SK-N-SH (cell line): ENCODE data around the gene LAPTM5. TPM values are rescaled to one million over a fixed set of nuclear protein-coding genes. Genes with fewer than 3 reads are reported as not detected.

Source experiments
- CTCF ChIA-PET: fragments of 300-600, 350-600 bp; formaldehyde crosslinking; extraction: SDS; loops from one replicate; lab custom pipeline; 2021; lab: Yijun Ruan, JAX
- POLR2A ChIA-PET: fragments of 350-600 bp; sonication (Branson Sonifier 250); formaldehyde crosslinking; extraction: SDS; loops from one replicate; lab custom pipeline; 2020; ENCODE audit warnings: antibody characterized with exemption, inconsistent platforms; lab: Yijun Ruan, JAX
- DNase-seq: peaks from one replicate; pipeline ENCODE4 v3.0.0; 2012
- H2AFZ ChIP-seq: fragments of 200-600 bp; sonication (generic); 2 replicates; pipeline ENCODE4 v1.8.1; 2016; ENCODE audit warnings: antibody characterized with exemption, mild to moderate bottlenecking, low read depth
- H3F3A ChIP-seq: fragments of 200-600 bp; sonication (generic); replicated peaks from 2 replicates; pipeline ENCODE3; 2016; ENCODE audit warnings: antibody characterized with exemption, mild to moderate bottlenecking; ENCODE audit not compliant: insufficient read depth
- H3K27ac ChIP-seq, 2 experiments: fragments of 200-500 bp in 1 of 2; fragments of 200-600 bp in 1 of 2; sonication (Bioruptor generic) in 1 of 2; sonication (generic), shearing (Covaris generic) in 1 of 2; 2 replicates each; pipeline versions ENCODE4 v1.5.1 to v1.6.1; 2014 to 2016; ENCODE audit warnings: low read depth in 2 of 2, inconsistent platforms in 1 of 2, low read length in 1 of 2, mild to moderate bottlenecking in 1 of 2, mixed read lengths in 1 of 2
- H3K27me3 ChIP-seq: fragments of 200-600 bp; sonication (generic), shearing (Covaris generic); 2 replicates; pipeline ENCODE4 v1.6.1; 2016; ENCODE audit warnings: mixed run types; ENCODE audit not compliant: insufficient read depth
- H3K36me3 ChIP-seq, 2 experiments: fragments of 200-500 bp in 1 of 2; fragments of 200-600 bp in 1 of 2; sonication (Bioruptor generic) in 1 of 2; sonication (generic) in 1 of 2; replicated peaks in 1 of 2; 2 replicates each; pipeline versions ENCODE3 to v1.5.1; 2014 to 2016; ENCODE audit warnings: low read length in 1 of 2, mild to moderate bottlenecking in 1 of 2; ENCODE audit not compliant: insufficient read depth in 2 of 2, control insufficient read depth in 1 of 2
- H3K4me1 ChIP-seq, 2 experiments: fragments of 200-500 bp in 1 of 2; fragments of 200-600 bp in 1 of 2; sonication (Bioruptor generic) in 1 of 2; sonication (generic), shearing (Covaris generic) in 1 of 2; 2 replicates each; pipeline versions ENCODE4 v1.5.1 to v1.6.1; 2014 to 2016; ENCODE audit warnings: low read depth in 1 of 2, low read length in 1 of 2, mixed run types in 1 of 2; ENCODE audit not compliant: insufficient read depth in 2 of 2, control insufficient read depth in 1 of 2
- H3K4me2 ChIP-seq: fragments of 200-600 bp; sonication (generic), shearing (Covaris generic); 2 replicates; pipeline ENCODE4 v1.6.1; 2017; ENCODE audit warnings: mixed run types
- H3K4me3 ChIP-seq, 2 experiments: fragments of 200-500 bp in 1 of 2; fragments of 200-600 bp in 1 of 2; sonication (Bioruptor generic) in 1 of 2; sonication (generic), shearing (Covaris generic) in 1 of 2; 2 replicates each; pipeline versions ENCODE4 v1.5.1 to v1.8.1; 2014 to 2016; ENCODE audit warnings: low read depth in 2 of 2, inconsistent platforms in 1 of 2, low read length in 1 of 2, mild to moderate bottlenecking in 1 of 2, mixed read lengths in 1 of 2, moderate library complexity in 1 of 2
- H3K79me2 ChIP-seq: fragments of 200-600 bp; sonication (generic); 2 replicates; pipeline ENCODE4 v1.8.1; 2017; ENCODE audit warnings: mild to moderate bottlenecking; ENCODE audit not compliant: insufficient read depth
- H3K9ac ChIP-seq: fragments of 200-600 bp; sonication (generic); 2 replicates; pipeline ENCODE4 v1.6.1; 2017; ENCODE audit warnings: mixed run types
- H3K9me2 ChIP-seq: fragments of 200-600 bp; sonication (generic); 2 replicates; pipeline ENCODE4 v1.6.1; 2017; ENCODE audit warnings: mixed run types
- H3K9me3 ChIP-seq: fragments of 200-600 bp; sonication (generic); 2 replicates; pipeline ENCODE4 v1.6.1; 2017; ENCODE audit warnings: mixed run types, mild to moderate bottlenecking, moderate library complexity
- H4K20me1 ChIP-seq: fragments of 200-600 bp; sonication (generic); 2 replicates; pipeline ENCODE4 v1.6.1; 2017; ENCODE audit warnings: mild to moderate bottlenecking, mixed run types; ENCODE audit not compliant: insufficient read depth
- CHD2 ChIP-seq: fragments of 150-350 bp; IDR thresholded peaks from 2 replicates; pipeline ENCODE4 v1.6.1; 2018; ENCODE audit warnings: low read length; ENCODE audit not compliant: partially characterized antibody
- ELF1 ChIP-seq: IDR thresholded peaks from 2 replicates; pipeline ENCODE4 v1.4.0; 2012
- EP300 ChIP-seq, 2 experiments: IDR thresholded peaks; 2 replicates each; pipeline versions ENCODE4 v1.4.0 to v1.6.1; 2012; ENCODE audit warnings: borderline replicate concordance in 1 of 2, low read depth in 1 of 2, low read length in 1 of 2
- FOSL2 ChIP-seq: IDR thresholded peaks from 2 replicates; pipeline ENCODE4 v1.4.0; 2012; ENCODE audit warnings: low read depth, mild to moderate bottlenecking, moderate library complexity, borderline replicate concordance
- IRF3 ChIP-seq: fragments of 150-350 bp; IDR thresholded peaks from 2 replicates; pipeline ENCODE4 v1.6.1; 2016; ENCODE audit warnings: mild to moderate bottlenecking, low read depth, low read length
- MEF2A ChIP-seq: IDR thresholded peaks from 2 replicates; pipeline ENCODE4 v1.4.0; 2012; ENCODE audit warnings: low read depth, borderline replicate concordance
- MXI1 ChIP-seq: IDR thresholded peaks from 2 replicates; pipeline ENCODE4 v1.6.1; 2012; ENCODE audit warnings: mild to moderate bottlenecking, low read depth, low read length, improper control_type of control experiment
- RFX5 ChIP-seq: IDR thresholded peaks from 2 replicates; pipeline ENCODE4 v1.6.1; 2012; ENCODE audit warnings: mild to moderate bottlenecking, improper control_type of control experiment, low read length
- USF1 ChIP-seq: IDR thresholded peaks from 2 replicates; pipeline ENCODE4 v1.4.0; 2012; ENCODE audit warnings: low read depth, borderline replicate concordance
- USF2 ChIP-seq: fragments of 150-350 bp; IDR thresholded peaks from 2 replicates; pipeline ENCODE4 v1.6.1; 2017; ENCODE audit warnings: antibody characterized with exemption, low read length, low read depth, borderline replicate concordance
- YY1 ChIP-seq: IDR thresholded peaks from 2 replicates; pipeline ENCODE4 v1.4.0; 2012; ENCODE audit warnings: low read depth, mild to moderate bottlenecking
- ZBTB33 ChIP-seq: IDR thresholded peaks from 2 replicates; pipeline ENCODE4 v1.4.0; 2012; ENCODE audit warnings: low read depth, borderline replicate concordance
- WGBS: methylation state at CpG from one replicate; pipeline ENCODE4 v1.1.6; 2017; ENCODE audit warnings: low lambda C conversion rate; 5-methylcytosine and 5-hydroxymethylcytosine counted together
- polyA plus RNA-seq, 3 experiments: library from polyadenylated mRNA; depleted of rRNA; stranded (reverse); fragments of >200 nt; gene quantifications; 2 replicates each; pipeline ENCODE4 v1.2.3, GENCODE V29; 2012
- small RNA-seq, 7 experiments: library from RNA; depleted of rRNA; stranded (forward); fragments of <200 nt; gene quantifications; one replicate each; pipeline ENCODE3, GENCODE V24; 2012

The LAPTM5 gene
- polyA plus RNA-seq, 1 of the 3 experiments (the other 2 are of a cell fraction), result 1.1 TPM

- Histone ChIP-seq H3K27ac (no peak overlapping the region), H3K27me3 (peaks cover 6% of the 10 kb centered on the region; the same call in 1 of the 2 replicates), H3F3A (no peaks in the 10 kb centered on the region), H3K4me1 (peaks cover 0 to 2% of the 10 kb centered on the region in 2 experiments; a peak in 1 of 4 replicates), H3K9ac (no peak overlapping the region), H2AFZ (no peak overlapping the region), H3K9me3 (no peaks in the 10 kb centered on the region), H3K4me3 (no peak overlapping the region), H3K9me2 (no peaks in the 10 kb centered on the region), H4K20me1 (no peaks in the 10 kb centered on the region), H3K79me2 (no peaks in the 10 kb centered on the region), H3K4me2 (no peak overlapping the region), H3K36me3 (no peaks in the 10 kb centered on the region)
- TF ChIP-seq FOSL2, result no peak
- no peak for TF ChIP-seq YY1
- TF ChIP-seq ZBTB33, result no peak
- no peak for TF ChIP-seq ELF1
- TF ChIP-seq USF2, result no peak
- no peak for TF ChIP-seq RFX5
- no peak for TF ChIP-seq EP300 (IDR thresholded peaks at IDR 0.05; ENCODE audit: borderline replicate concordance in 1 of 2, low read depth in 1 of 2, low read length in 1 of 2)
- no peak for TF ChIP-seq MXI1
- TF ChIP-seq IRF3, result no peak
- no peak for TF ChIP-seq USF1
- TF ChIP-seq CHD2, result no peak
- TF ChIP-seq MEF2A, result no peak
- no peak for DNase-seq
- ChIA-PET POLR2A (no interaction called here), CTCF (interaction anchor here (1.2 to 1.7 kb wide), 2 partner anchors 9 to 303 kb away, joined by 3 to 5 read pairs; no protein-coding TSS in a partner anchor)
- 30% methylated on average over 3 of the region's 5 CpGs for WGBS
Observed at GRCh38 chr1:30683699-30684098, 73.9 kb downstream of the LAPTM5 start.

Small RNA genes lying within 50 kb of the gene (small RNA-seq; reads per million reads assigned to genes)
- gene MIR4420, result 0 to 0.06 (median 0) reads per million in 7 experiments

Other genes with a start within 250 kb of the LAPTM5 start
- gene MATN1, start 34.2 kb downstream of the LAPTM5 start, polyA plus RNA-seq (2012; rRNA removed), result 0.15 and 0.23 TPM in 2 replicates
- 16.2 and 18.8 TPM in 2 replicates for gene SDC3, start 151.0 kb upstream of the LAPTM5 start, polyA plus RNA-seq (2012; rRNA removed)